Common myeloid progenitor, CD34-positive (primary cell): Measurements from ENCODE around the gene CAMK2A.
A peak's percentile ranks its signal among the peaks of the same experiment; 100 is the strongest.

Experiments
- CTCF ChIA-PET: fragments of 350-600 bp; sonication (Branson Sonifier 250); formaldehyde crosslinking; loops from one replicate; lab custom pipeline; 2021; ENCODE audit warnings: antibody characterized with exemption; lab: Charles Lee
- POLR2A ChIA-PET: fragments of 350-600 bp; sonication (Branson Sonifier 250); formaldehyde crosslinking; loops from one replicate; lab custom pipeline; 2021; ENCODE audit warnings: antibody characterized with exemption; lab: Charles Lee
- DNase-seq, 3 donors: peaks; one replicate each; pipeline versions ENCODE4 v3.0.0 to v3.0.0-alpha.2; 2013
- H3K27ac ChIP-seq, 2 experiments: 1 replicate in 1 of 2; 2 replicates in 1 of 2; pipeline ENCODE4 v1.7.0; 2013; ENCODE audit warnings: inconsistent platforms in 2 of 2, low read length in 2 of 2, mild to moderate bottlenecking in 2 of 2, low read depth in 1 of 2, moderate library complexity in 1 of 2; ENCODE audit not compliant: severe bottlenecking in 2 of 2, insufficient read depth in 1 of 2, poor library complexity in 1 of 2
- H3K27me3 ChIP-seq, 5 experiments: replicated peaks in 2 of 5; 1 replicate in 3 of 5; 2 replicates in 2 of 5; pipeline versions ENCODE4 v1.6.1 to v1.7.0; 2013; ENCODE audit warnings: low read length in 4 of 5, mild to moderate bottlenecking in 2 of 5, moderate library complexity in 2 of 5, inconsistent platforms in 1 of 5; ENCODE audit not compliant: insufficient read depth in 5 of 5, control insufficient read depth in 4 of 5
- H3K36me3 ChIP-seq, 4 experiments: 1 replicate in 2 of 4; 2 replicates in 2 of 4; pipeline versions ENCODE4 v1.6.1 to v1.7.0; 2013; ENCODE audit warnings: low read length in 3 of 4, control low read depth in 1 of 4, mild to moderate bottlenecking in 1 of 4; ENCODE audit not compliant: control insufficient read depth in 4 of 4, insufficient read depth in 4 of 4
- H3K4me1 ChIP-seq, 4 experiments: 1 replicate in 3 of 4; 2 replicates in 1 of 4; pipeline versions ENCODE4 v1.6.1 to v1.7.1; 2013; ENCODE audit warnings: low read length in 3 of 4, mild to moderate bottlenecking in 3 of 4, control low read depth in 1 of 4, inconsistent platforms in 1 of 4, moderate library complexity in 1 of 4; ENCODE audit not compliant: control insufficient read depth in 4 of 4, insufficient read depth in 4 of 4; ENCODE audit errors: control extremely low read depth in 1 of 4
- H3K4me3 ChIP-seq, 7 experiments: 1 replicate in 4 of 7; 2 replicates in 3 of 7; pipeline versions ENCODE4 v1.5.1 to v1.7.0; 2013; ENCODE audit warnings: mild to moderate bottlenecking in 7 of 7, low read length in 6 of 7, moderate library complexity in 6 of 7, inconsistent platforms in 2 of 7, low read depth in 2 of 7, control low read depth in 1 of 7; ENCODE audit not compliant: insufficient read depth in 4 of 7, control insufficient read depth in 1 of 7; ENCODE audit errors: extremely low read depth in 1 of 7
- H3K9me3 ChIP-seq, 5 experiments: 1 replicate in 4 of 5; 2 replicates in 1 of 5; pipeline versions ENCODE4 v1.6.1 to v1.7.1; 2013; ENCODE audit warnings: low read length in 4 of 5, mild to moderate bottlenecking in 2 of 5, inconsistent platforms in 1 of 5, low read depth in 1 of 5, moderate library complexity in 1 of 5; ENCODE audit not compliant: control insufficient read depth in 4 of 5, insufficient read depth in 2 of 5; ENCODE audit errors: control extremely low read depth in 1 of 5
- WGBS: methylation state at CpG from one replicate; pipeline ENCODE4 v1.1.5; 2013; ENCODE audit not compliant: insufficient coverage; 5-methylcytosine and 5-hydroxymethylcytosine counted together

The CAMK2A gene

DNA sequence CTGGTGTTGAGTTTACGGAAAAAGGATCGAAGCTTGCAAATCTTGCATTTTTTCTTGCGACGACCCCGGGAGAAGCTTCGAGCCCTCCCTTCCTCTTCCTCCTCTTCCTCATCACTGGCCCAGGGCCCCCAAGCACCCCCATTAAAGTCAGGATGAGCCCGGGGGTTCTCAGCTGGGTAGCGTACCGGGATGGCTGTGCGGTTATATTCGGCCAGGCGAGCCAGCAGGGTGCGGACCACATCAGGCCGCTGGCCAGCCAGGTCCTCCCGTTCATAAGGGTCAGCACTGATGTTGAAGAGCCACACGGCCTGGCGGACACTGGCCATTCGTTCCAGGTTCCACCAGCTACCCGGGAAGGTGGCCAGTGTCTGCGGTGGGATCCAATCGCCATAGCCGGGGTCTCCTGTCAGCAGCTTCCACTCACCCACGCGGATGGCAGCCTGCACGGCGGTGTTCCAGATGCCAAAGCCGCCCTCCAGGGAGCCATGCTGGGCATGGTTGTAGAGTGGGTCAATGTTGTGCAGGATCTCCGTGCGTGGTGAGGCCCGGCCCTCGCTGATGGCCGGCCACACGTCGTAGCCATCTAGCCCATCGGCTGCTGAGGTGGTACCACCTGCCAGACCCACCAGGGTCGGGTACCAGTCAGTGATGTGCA lies 7.8 kb upstream of the CAMK2A start:
- no peaks in the 10 kb centered on the region for H3K36me3 ChIP-seq
- no peaks in the 10 kb centered on the region for H3K9me3 ChIP-seq
- no peak overlapping the region for H3K4me3 ChIP-seq
- no peak for DNase-seq
- 96% methylated on average over 28 of the region's 36 CpGs for WGBS
- peaks cover 0 to 6% (median 3%) of the 10 kb centered on the region in 4 experiments for H3K4me1 ChIP-seq
- POLR2A ChIA-PET: no interaction called here
- CTCF ChIA-PET: no interaction called here
- H3K27me3 ChIP-seq: peaks cover 4 to 24% (median 13%) of the 10 kb centered on the region in 5 experiments
- no peak overlapping the region for H3K27ac ChIP-seq

DNA sequence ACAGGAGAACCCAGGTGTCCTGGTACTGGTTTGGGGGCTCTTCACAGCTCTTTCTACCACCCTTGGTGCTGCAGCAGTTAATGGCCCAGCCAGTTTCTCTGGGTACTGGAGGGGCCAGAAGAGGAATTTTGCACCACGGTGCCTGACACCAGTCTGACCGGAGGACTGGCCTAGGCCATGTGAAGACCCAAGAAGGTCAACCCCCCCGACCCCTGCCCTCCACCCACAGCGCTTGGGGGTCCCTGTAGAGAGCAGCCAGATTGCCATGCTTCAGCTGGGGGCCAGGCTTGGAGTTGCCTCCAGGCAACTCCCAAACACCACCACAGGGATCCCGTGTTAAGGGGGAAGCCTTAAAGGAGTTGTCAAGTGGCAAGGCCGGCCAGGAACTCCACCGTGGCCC lies 6.9 kb upstream of the CAMK2A start:
- Histone ChIP-seq H3K4me3 (no peak overlapping the region), H3K27me3 (peaks cover 1 to 16% (median 8%) of the 10 kb centered on the region in 5 experiments), H3K27ac (no peak overlapping the region), H3K9me3 (no peaks in the 10 kb centered on the region), H3K36me3 (no peaks in the 10 kb centered on the region), H3K4me1 (peaks cover 0 to 2% (median 0%) of the 10 kb centered on the region in 4 experiments)
- no peak for DNase-seq
- WGBS: 100% methylated on average over 5 of the region's 7 CpGs
- POLR2A ChIA-PET: no interaction called here
- CTCF ChIA-PET: no interaction called here

DNA sequence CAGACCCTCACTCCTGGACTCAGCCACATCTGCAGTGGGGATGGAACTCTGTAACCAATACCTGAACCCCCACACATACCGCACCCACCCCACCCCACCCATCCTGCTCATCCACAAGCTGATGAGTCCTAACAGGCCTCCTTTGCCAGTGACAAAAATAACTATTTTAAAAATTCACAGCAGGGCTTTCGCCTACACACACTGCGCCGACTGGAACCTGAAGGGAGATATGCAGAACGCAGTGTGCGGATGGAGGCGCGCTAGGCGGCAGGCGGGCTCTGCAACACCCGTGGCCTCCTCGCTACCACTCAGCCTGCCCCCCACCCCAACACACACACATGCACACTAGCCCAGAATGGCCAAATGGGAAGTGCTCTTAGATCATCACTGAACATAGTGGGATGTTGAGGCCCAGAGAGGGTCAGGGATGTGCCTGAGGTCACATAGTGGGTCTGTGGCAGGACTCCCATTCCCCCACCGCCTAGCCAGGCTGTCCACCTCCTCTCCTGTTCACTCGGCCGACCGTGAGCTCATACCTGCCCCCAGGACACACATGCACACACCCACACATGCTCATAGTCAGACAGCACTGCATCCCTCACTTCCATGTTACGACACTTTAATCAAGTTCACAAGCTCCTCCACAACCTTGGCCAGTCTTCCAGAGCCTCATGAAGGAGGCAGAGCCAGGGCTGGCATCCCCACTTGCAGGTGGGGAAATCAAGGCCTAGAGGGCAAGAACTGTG lies 6.3 kb upstream of the CAMK2A start:
- ChIA-PET CTCF (interaction anchor here (1.3 kb wide), 1 partner anchor 30 kb away, joined by 5 read pairs; no protein-coding TSS in a partner anchor), POLR2A (no interaction called here)
- no peak for DNase-seq
- no peak overlapping the region for H3K4me3 ChIP-seq
- WGBS: 97% methylated on average over 14 of the region's 17 CpGs
- H3K27ac ChIP-seq: no peak overlapping the region
- H3K27me3 ChIP-seq: peaks cover 0 to 10% (median 4%) of the 10 kb centered on the region in 5 experiments
- H3K4me1 ChIP-seq: peaks cover 0 to 2% (median 0%) of the 10 kb centered on the region in 4 experiments
- no peaks in the 10 kb centered on the region for H3K36me3 ChIP-seq
- no peaks in the 10 kb centered on the region for H3K9me3 ChIP-seq

DNA sequence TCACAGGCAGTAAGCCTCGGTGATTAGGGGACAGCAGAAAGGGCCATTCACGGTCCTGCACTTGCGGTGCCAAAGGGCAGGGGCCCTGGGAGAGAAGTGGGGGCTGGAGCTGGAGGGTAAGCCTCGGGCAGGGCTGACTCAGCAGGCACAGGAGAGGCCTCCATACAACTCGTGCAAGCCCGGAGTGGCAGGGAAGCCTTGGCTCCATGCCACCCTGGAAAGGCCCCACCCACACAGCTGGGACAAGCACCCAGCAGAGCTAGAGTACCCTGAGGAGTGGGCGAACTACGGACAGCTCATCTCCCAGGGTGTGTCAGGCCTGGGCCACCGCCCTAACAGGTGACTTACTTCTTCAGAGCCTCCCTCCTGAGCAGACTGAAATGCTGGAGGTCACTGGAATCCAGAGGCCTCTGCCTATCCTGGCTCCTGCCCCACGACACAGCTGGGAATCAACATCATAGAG lies 5.6 kb upstream of the CAMK2A start:
- no peaks in the 10 kb centered on the region for H3K9me3 ChIP-seq
- H3K36me3 ChIP-seq: no peaks in the 10 kb centered on the region
- H3K27ac ChIP-seq: no peak overlapping the region
- peaks cover 0 to 5% (median 4%) of the 10 kb centered on the region in 5 experiments for H3K27me3 ChIP-seq
- H3K4me3 ChIP-seq: no peak overlapping the region
- ChIA-PET CTCF (interaction anchor here (0.9 to 1.3 kb wide), 2 partner anchors 20 to 31 kb away, joined by 3 to 5 read pairs; no protein-coding TSS in a partner anchor), POLR2A (interaction anchor here (0.6 kb wide), 1 partner anchor 31 kb away, joined by 3 read pairs; no protein-coding TSS in a partner anchor)
- DNase-seq: no peak
- WGBS: 93% methylated on average over 9 of the region's 10 CpGs
- H3K4me1 ChIP-seq: peaks cover 0 to 2% (median 0%) of the 10 kb centered on the region in 4 experiments

DNA sequence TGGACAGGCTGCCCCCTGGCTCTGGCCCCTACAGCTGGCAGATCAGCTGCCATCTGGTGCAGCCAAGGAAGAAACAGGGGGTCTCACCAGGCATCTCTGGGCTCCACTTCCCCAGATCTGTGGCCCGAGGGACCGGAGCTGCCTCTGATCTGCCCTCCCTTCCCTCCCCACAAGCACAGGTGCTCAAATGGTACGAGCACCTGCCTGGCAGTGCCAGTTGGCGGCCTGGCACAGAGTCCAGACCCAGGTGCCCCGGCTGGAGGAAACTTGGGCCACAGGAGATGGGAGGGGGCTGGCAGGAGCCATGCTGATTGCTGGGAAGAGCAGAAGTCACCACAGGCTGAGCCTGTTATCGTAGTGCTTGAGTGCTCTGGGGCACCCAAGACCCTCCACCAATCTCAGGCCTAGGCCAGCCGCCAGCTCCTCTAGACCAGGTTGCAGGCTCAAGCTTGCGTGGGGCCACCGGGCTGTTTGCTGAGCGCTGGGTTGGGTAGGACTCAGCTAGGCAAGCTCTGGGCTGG lies 5.0 kb upstream of the CAMK2A start:
- no peak for DNase-seq
- Histone ChIP-seq H3K27me3 (peaks cover 0 to 8% (median 0%) of the 10 kb centered on the region in 5 experiments), H3K4me3 (no peak overlapping the region), H3K9me3 (no peaks in the 10 kb centered on the region), H3K27ac (no peak overlapping the region), H3K4me1 (peaks cover 0 to 2% (median 0%) of the 10 kb centered on the region in 4 experiments), H3K36me3 (no peaks in the 10 kb centered on the region)
- POLR2A ChIA-PET: interaction anchor here (0.6 kb wide), 1 partner anchor 30 kb away, joined by 3 read pairs; no protein-coding TSS in a partner anchor
- 100% methylated on average over 7 of the region's 10 CpGs for WGBS
- CTCF ChIA-PET: interaction anchor here (0.6 to 1.3 kb wide), 3 partner anchors 19 to 616 kb away, joined by 3 to 5 read pairs (median 3); no protein-coding TSS in a partner anchor

DNA sequence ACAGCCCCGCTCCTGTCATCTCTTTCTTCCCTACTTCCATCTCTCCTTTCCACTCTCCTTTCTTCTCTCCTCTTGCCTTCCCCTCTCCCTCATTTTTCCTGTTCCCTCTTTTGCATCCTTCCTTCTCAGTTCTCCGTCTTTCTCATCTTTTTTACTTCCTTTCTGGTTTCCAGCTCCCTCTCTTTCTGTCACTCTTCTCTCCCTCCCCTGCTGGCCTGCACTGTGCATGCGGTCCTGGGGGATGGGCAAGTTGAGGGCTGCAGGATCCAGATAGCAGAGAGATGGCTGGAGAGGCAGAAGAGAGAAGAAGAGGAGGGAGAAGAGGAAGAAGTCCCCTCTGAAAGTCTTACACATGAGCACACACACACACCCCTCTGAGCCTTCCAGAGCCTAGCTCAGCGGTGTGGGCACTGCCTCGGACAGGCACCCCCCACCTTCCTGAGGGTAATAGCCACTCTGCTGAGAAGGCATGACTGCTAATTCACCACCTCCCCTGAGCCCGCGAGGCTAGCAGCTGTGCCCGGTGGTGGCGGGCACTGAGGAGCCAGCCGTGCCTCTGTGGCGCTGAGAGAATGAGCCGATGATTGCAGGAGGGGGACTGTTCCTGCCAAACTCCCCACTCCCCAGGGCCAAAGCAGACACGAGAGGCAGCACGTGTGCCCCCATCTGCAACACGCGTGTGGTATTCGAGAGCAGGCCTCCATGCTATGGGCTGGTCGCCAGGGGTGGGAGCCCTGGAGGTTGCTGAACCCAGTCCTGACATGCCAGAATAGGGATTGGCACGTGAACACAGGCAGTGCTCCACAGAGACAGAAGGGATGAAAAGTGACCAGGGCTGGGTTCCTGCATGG lies 3.7 kb upstream of the CAMK2A start:
- peaks cover 0 to 2% (median 0%) of the 10 kb centered on the region in 4 experiments for H3K4me1 ChIP-seq
- no peak overlapping the region for H3K4me3 ChIP-seq
- DNase-seq: peak in 2 of 3 donors; percentile 25 to 48
- 83% methylated on average over 17 of the region's 19 CpGs for WGBS
- ChIA-PET CTCF (no interaction called here), POLR2A (no interaction called here)
- H3K27ac ChIP-seq: no peak overlapping the region
- no peaks in the 10 kb centered on the region for H3K9me3 ChIP-seq
- peaks cover 0 to 11% (median 1%) of the 10 kb centered on the region in 5 experiments for H3K27me3 ChIP-seq
- no peaks in the 10 kb centered on the region for H3K36me3 ChIP-seq
